ENCODE measurements around the gene FAM210A. TPM values are rescaled to one million over a fixed set of nuclear protein-coding genes. Genes with fewer than 3 reads are reported as not detected.
A peak's percentile ranks its signal among the peaks of the same experiment; 100 is the strongest.
"Not testable (repeated sequence)": the region's sequence is repeated elsewhere in the genome, so short reads cannot be mapped to it uniquely, and the experiment has no call there.

Gene FAM210A
- total and polyA plus RNA-seq, 2 experiments from 2014 or later, result 17.2 to 17.9 TPM

GRCh38 chr18:13680612-13681011 is 45.7 kb downstream of the FAM210A start:
- Histone ChIP-seq H3K27me3 (ENCODE audit: insufficient read depth) (no peaks in the 10 kb centered on the region), H3K4me1 (ENCODE audit: insufficient read depth) (no peaks in the 10 kb centered on the region), H3K27ac (ENCODE audit: low read depth) (no peak overlapping the region), H3K9me2 (ENCODE audit: insufficient read depth) (0 out of 2 replicates have a peak, but pooled peaks cover 4% of the 10 kb centered on the region), H3K79me2 (replicated peaks; ENCODE audit: insufficient read depth) (peaks cover 49% of the 10 kb centered on the region), H3F3A (replicated peaks; ENCODE audit: low read depth) (peaks cover 8% of the 10 kb centered on the region), H3K36me3 (ENCODE audit: insufficient read depth) (no peaks in the 10 kb centered on the region; the same call in 1 of the 2 replicates), H4K20me1 (replicated peaks; ENCODE audit: insufficient read depth) (peaks cover 5% of the 10 kb centered on the region), H2AFZ (no peak overlapping the region), H3K4me2 (no peak overlapping the region), H3K4me3 (no peak overlapping the region)
- ATAC-seq (peak; percentile 96), DNase-seq (ENCODE audit: low spot score) (peak; percentile 77)
- Mint-ChIP-seq H3K27ac (no peak overlapping the region), H3K4me1 (peaks cover 8% of the 10 kb centered on the region), H3K36me3 (ENCODE audit: low read depth) (peaks cover 35% of the 10 kb centered on the region), H3K9me3 (peaks cover 32% of the 10 kb centered on the region), H3K27me3 (ENCODE audit: insufficient read depth, low read depth, poor library complexity) (peaks cover 8% of the 10 kb centered on the region), H3K4me3 (no peak overlapping the region)
- TF ChIP-seq ZNF462 (CRISPR knock-in tag; IDR thresholded peaks at IDR 0.05), result no peak
- TF ChIP-seq CTCF (conservative IDR thresholded peaks at IDR 0.05; ENCODE audit: low read depth in 2 of 2), result peak; percentile 52 to 83
- TF ChIP-seq ZNF114 (CRISPR knock-in tag; IDR thresholded peaks at IDR 0.05), result no peak
- no peak for TF ChIP-seq JUNB (IDR thresholded peaks at IDR 0.05; ENCODE audit: unreplicated experiment)

- not testable (repeated sequence) for H3F3A ChIP-seq (replicated peaks; ENCODE audit: low read depth); H3K4me3 Mint-ChIP-seq; H4K20me1 ChIP-seq (replicated peaks; ENCODE audit: insufficient read depth); H3K27ac Mint-ChIP-seq; H3K9me2 ChIP-seq (ENCODE audit: insufficient read depth); H3K36me3 ChIP-seq (ENCODE audit: insufficient read depth); DNase-seq (ENCODE audit: low spot score); H3K27ac ChIP-seq (ENCODE audit: low read depth); H3K4me3 ChIP-seq; H3K27me3 ChIP-seq (ENCODE audit: insufficient read depth); H3K4me2 ChIP-seq; H3K4me1 Mint-ChIP-seq; ATAC-seq; H3K4me1 ChIP-seq (ENCODE audit: insufficient read depth); H2AFZ ChIP-seq
- peaks cover 22% of the 10 kb centered on the region for H3K79me2 ChIP-seq (replicated peaks; ENCODE audit: insufficient read depth)
- H3K27me3 Mint-ChIP-seq (ENCODE audit: insufficient read depth, low read depth, poor library complexity), result peaks cover 13% of the 10 kb centered on the region
- peaks cover 43% of the 10 kb centered on the region for H3K36me3 Mint-ChIP-seq (ENCODE audit: low read depth)
- H3K9me3 Mint-ChIP-seq, result peaks cover 50% of the 10 kb centered on the region
These were observed 49.0 kb downstream of the FAM210A start for GRCh38 chr18:13677350-13677749.

Data from GM23338 (cell line).